GM23248 (cell line): ENCODE results near the gene TBCC.

ENCODE experiments used
- EZH2 ChIP-seq: fragments of 200-600 bp; sonication (generic); IDR thresholded peaks from 2 replicates; pipeline ENCODE4 v1.6.1; 2018; ENCODE audit warnings: antibody characterized with exemption, mild to moderate bottlenecking; ENCODE audit not compliant: insufficient read depth, poor library complexity, severe bottlenecking
- EZH2phosphoT487 ChIP-seq: fragments of 200-600 bp; sonication (generic); IDR thresholded peaks from 2 replicates; pipeline ENCODE4 v1.6.1; 2018; ENCODE audit warnings: antibody characterized with exemption, moderate library complexity, mild to moderate bottlenecking, low read depth; ENCODE audit not compliant: insufficient read depth

- TF ChIP-seq EZH2phosphoT487 = no peak
- TF ChIP-seq EZH2 = no peak
Measured at GRCh38 chr6:42729731-42730130, 16.2 kb downstream of the TBCC start.
